Measurements from ENCODE around the gene GPLD1.

GPLD1 gene

GRCh38 chr6:24489881-24490280 is 503 bp upstream of the GPLD1 start:
- no peak for DNase-seq (ENCODE audit: low read depth)
- no peak overlapping the region for H3K4me3 ChIP-seq (ENCODE audit: low read depth, low read length)
- TF ChIP-seq, protein P1, sequence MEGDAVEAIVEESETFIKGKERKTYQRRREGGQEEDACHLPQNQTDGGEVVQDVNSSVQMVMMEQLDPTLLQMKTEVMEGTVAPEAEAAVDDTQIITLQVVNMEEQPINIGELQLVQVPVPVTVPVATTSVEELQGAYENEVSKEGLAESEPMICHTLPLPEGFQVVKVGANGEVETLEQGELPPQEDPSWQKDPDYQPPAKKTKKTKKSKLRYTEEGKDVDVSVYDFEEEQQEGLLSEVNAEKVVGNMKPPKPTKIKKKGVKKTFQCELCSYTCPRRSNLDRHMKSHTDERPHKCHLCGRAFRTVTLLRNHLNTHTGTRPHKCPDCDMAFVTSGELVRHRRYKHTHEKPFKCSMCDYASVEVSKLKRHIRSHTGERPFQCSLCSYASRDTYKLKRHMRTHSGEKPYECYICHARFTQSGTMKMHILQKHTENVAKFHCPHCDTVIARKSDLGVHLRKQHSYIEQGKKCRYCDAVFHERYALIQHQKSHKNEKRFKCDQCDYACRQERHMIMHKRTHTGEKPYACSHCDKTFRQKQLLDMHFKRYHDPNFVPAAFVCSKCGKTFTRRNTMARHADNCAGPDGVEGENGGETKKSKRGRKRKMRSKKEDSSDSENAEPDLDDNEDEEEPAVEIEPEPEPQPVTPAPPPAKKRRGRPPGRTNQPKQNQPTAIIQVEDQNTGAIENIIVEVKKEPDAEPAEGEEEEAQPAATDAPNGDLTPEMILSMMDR (IDR thresholded peaks at IDR 0.05; ENCODE audit: low read depth, low read length, missing control alignments), result no peak

GRCh38 chr6:24486065-24486464 is 3.3 kb downstream of the GPLD1 start:
- H3K4me3 ChIP-seq (ENCODE audit: low read depth, low read length), result no peak overlapping the region
- no peak for DNase-seq (ENCODE audit: low read depth)
- TF ChIP-seq, protein P1 (IDR thresholded peaks at IDR 0.05; ENCODE audit: low read depth, low read length, missing control alignments), result no peak

DNA sequence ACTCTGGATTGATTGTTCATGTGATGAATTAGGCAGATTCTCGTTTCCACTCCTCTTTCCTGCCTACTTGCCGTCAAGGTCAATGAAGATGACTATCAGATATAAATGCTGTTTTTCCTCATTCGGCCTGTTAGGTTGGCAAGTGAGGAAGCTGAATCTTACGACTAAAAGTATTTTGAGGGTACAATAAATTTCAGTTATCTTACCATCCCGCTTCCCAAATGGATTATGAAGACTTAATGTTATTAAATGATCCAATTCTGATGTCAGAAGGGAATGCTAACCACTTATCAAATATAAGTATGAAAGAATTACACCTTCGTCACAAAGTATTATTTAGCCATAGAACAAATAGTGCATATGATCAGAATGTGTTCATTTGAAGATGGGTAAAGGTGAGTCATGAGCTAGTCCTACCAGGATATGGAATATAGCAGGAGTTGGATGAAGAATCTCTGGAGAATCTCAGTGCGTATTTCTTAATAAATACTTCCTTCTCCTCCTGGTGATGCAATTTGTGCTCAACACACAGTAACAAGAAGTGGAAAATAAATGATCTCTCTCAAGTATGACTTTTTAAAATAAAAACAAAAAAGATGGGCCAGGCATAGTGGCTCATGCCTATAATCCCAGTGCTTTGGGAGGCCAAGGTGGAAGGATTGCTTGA is 4.6 kb downstream of the GPLD1 start:
- TF ChIP-seq, protein P1 (IDR thresholded peaks at IDR 0.05; ENCODE audit: low read depth, low read length, missing control alignments), result no peak
- DNase-seq (ENCODE audit: low read depth), result no peak
- H3K4me3 ChIP-seq (ENCODE audit: low read depth, low read length), result no peak overlapping the region

DNA sequence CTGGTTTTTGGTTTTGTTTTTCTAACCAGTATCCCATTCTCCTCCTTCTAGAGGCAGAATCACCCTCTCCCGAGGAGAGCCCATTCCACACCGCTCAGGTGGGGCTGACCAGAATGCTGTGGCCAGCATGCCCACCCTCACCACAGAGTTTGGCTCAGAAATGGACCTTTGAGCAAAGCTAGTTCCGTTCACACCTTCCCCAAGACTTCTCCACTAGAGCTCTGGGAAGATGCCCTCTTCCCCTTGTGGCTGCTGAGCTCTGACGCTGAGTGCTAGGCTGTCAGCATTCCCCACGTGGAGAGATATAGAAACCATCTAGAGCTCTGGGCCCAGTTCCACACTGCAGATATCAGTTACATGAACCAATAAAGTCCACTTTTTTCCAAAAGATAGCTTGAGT is 7.9 kb downstream of the GPLD1 start:
- TF ChIP-seq, protein P1 (IDR thresholded peaks at IDR 0.05; ENCODE audit: low read depth, low read length, missing control alignments), result no peak
- H3K4me3 ChIP-seq (ENCODE audit: low read depth, low read length), result no peak overlapping the region

GRCh38 chr6:24480705-24481104 is 8.7 kb downstream of the GPLD1 start:
- no peak for DNase-seq (ENCODE audit: low read depth)
- H3K4me3 ChIP-seq (ENCODE audit: low read depth, low read length), result no peak overlapping the region
- TF ChIP-seq, protein P1 (IDR thresholded peaks at IDR 0.05; ENCODE audit: low read depth, low read length, missing control alignments), result no peak

More for the DNA sequence above, 7.9 kb downstream of the GPLD1 start:
- no peak for DNase-seq (ENCODE audit: low read depth)

GRCh38 chr6:24478903-24479302 is 10.5 kb downstream of the GPLD1 start:
- no peak for DNase-seq (ENCODE audit: low read depth)
- TF ChIP-seq, protein P1 (IDR thresholded peaks at IDR 0.05; ENCODE audit: low read depth, low read length, missing control alignments), result no peak
- H3K4me3 ChIP-seq (ENCODE audit: low read depth, low read length), result no peak overlapping the region

- DNase-seq (ENCODE audit: low read depth), result no peak
- TF ChIP-seq, protein P1 (IDR thresholded peaks at IDR 0.05; ENCODE audit: low read depth, low read length, missing control alignments), result no peak
- no peak overlapping the region for H3K4me3 ChIP-seq (ENCODE audit: low read depth, low read length)
These were observed 12.3 kb downstream of the GPLD1 start for GRCh38 chr6:24477070-24477469.

Measured in GM12864 (cell line).